HepG2 (cell line): ENCODE results near the gene ZNF79. TPM values are rescaled to one million over a fixed set of nuclear protein-coding genes. Genes with fewer than 3 reads are reported as not detected.
A peak's percentile ranks its signal among the peaks of the same experiment; 100 is the strongest.

Experiments used
- AGO2 ChIP-seq: fragments of 200-400 bp; formaldehyde crosslinking; optimal IDR thresholded peaks from 2 replicates; pipeline ENCODE3; 2017; ENCODE audit warnings: mild to moderate bottlenecking, low read depth, low read length, moderate library complexity
- ARNT ChIP-seq: fragments of 450-650 bp; IDR thresholded peaks from 2 replicates; pipeline ENCODE4 v1.6.1; 2017
- BRD4 ChIP-seq: sonication (generic); formaldehyde crosslinking; IDR thresholded peaks from 2 replicates; pipeline ENCODE4 v1.4.0; 2020; ENCODE audit warnings: missing genetic modification reagents
- ETV6 ChIP-seq: sonication (generic); formaldehyde crosslinking; conservative IDR thresholded peaks from 2 replicates; pipeline ENCODE4 v1.4.0; 2020; ENCODE audit warnings: missing genetic modification reagents
- FOXK2 ChIP-seq: fragments of 450-650 bp; IDR thresholded peaks from 2 replicates; pipeline ENCODE4 v1.6.1; 2016
- IKZF5 ChIP-seq: IDR thresholded peaks from 2 replicates; pipeline ENCODE4 v1.6.1; 2018; ENCODE audit warnings: missing genetic modification reagents, mild to moderate bottlenecking, missing compliant biosample characterization
- KAT2B ChIP-seq: fragments of 150-350 bp; IDR thresholded peaks from 2 replicates; pipeline ENCODE4 v1.6.1; 2014; ENCODE audit warnings: low read depth, low read length, borderline replicate concordance
- KMT2A ChIP-seq: sonication (generic); formaldehyde crosslinking; IDR thresholded peaks from 2 replicates; pipeline ENCODE4 v1.4.0; 2020; ENCODE audit warnings: missing genetic modification reagents
- MAFG ChIP-seq: sonication (generic); formaldehyde crosslinking; IDR thresholded peaks from 2 replicates; pipeline ENCODE4 v1.5.1; 2020; ENCODE audit warnings: mild to moderate bottlenecking, missing genetic modification reagents
- MED8 ChIP-seq: sonication (generic); formaldehyde crosslinking; IDR thresholded peaks from 2 replicates; pipeline ENCODE4 v1.8.1; 2023; ENCODE audit warnings: mild to moderate bottlenecking, missing genetic modification reagents; ENCODE audit not compliant: insufficient replicate concordance
- MEIS2 ChIP-seq: sonication (generic); formaldehyde crosslinking; IDR thresholded peaks from 2 replicates; pipeline ENCODE4 v1.9.0; 2021; ENCODE audit warnings: mild to moderate bottlenecking, missing genetic modification reagents
- MZF1 ChIP-seq: sonication (generic); formaldehyde crosslinking; IDR thresholded peaks from 2 replicates; pipeline ENCODE4 v1.8.1; 2023; ENCODE audit warnings: mild to moderate bottlenecking, missing genetic modification reagents, borderline replicate concordance
- NBN ChIP-seq: fragments of 450-650 bp; conservative IDR thresholded peaks from 2 replicates; pipeline ENCODE4 v1.6.1; 2017
- NFATC3 ChIP-seq: sonication (generic); formaldehyde crosslinking; IDR thresholded peaks from 2 replicates; pipeline ENCODE4 v1.5.1; 2020; ENCODE audit warnings: mild to moderate bottlenecking, missing genetic modification reagents
- NFE2L1 ChIP-seq: sonication (generic); formaldehyde crosslinking; IDR thresholded peaks from 2 replicates; pipeline ENCODE4 v1.4.0; 2020; ENCODE audit warnings: missing genetic modification reagents, mild to moderate bottlenecking, borderline replicate concordance
- RAD21 ChIP-seq: fragments of 450-650 bp; formaldehyde crosslinking; IDR thresholded peaks from 2 replicates; pipeline ENCODE4 v1.5.0; 2020; ENCODE audit warnings: mild to moderate bottlenecking
- RELA ChIP-seq: sonication (generic); formaldehyde crosslinking; IDR thresholded peaks from 2 replicates; pipeline ENCODE4 v1.4.0; 2020; ENCODE audit warnings: missing genetic modification reagents
- SRF ChIP-seq: IDR thresholded peaks from 2 replicates; pipeline ENCODE4 v1.6.1; 2011; ENCODE audit warnings: mild to moderate bottlenecking, low read depth, low read length, moderate library complexity
- TAF1 ChIP-seq: sonication (generic); formaldehyde crosslinking; IDR thresholded peaks from 2 replicates; pipeline ENCODE4 v1.4.0; 2020; ENCODE audit warnings: missing genetic modification reagents
- ZFP37 ChIP-seq: sonication (generic); formaldehyde crosslinking; IDR thresholded peaks from 2 replicates; pipeline ENCODE4 v1.4.0; 2020; ENCODE audit warnings: missing genetic modification reagents, borderline replicate concordance
- ZNF607 ChIP-seq: sonication (generic); formaldehyde crosslinking; IDR thresholded peaks from 2 replicates; pipeline ENCODE4 v1.5.1; 2020; ENCODE audit warnings: missing genetic modification reagents, mild to moderate bottlenecking, borderline replicate concordance
- ZNF674 ChIP-seq: sonication (generic); formaldehyde crosslinking; IDR thresholded peaks from 2 replicates; pipeline ENCODE4 v1.5.0; 2020; ENCODE audit warnings: low read depth, mild to moderate bottlenecking, missing genetic modification reagents
- ZNF777 ChIP-seq: sonication (generic); formaldehyde crosslinking; IDR thresholded peaks from 2 replicates; pipeline ENCODE4 v1.4.0; 2020; ENCODE audit warnings: missing genetic modification reagents
- ZSCAN5A ChIP-seq: sonication (generic); formaldehyde crosslinking; IDR thresholded peaks from 2 replicates; pipeline ENCODE4 v1.8.0; 2022; ENCODE audit warnings: mild to moderate bottlenecking, missing genetic modification reagents, borderline replicate concordance
- polyA plus RNA-seq, 8 experiments: library from polyadenylated mRNA; depleted of rRNA in 3 of 8; stranded (reverse) in 7 of 8; unstranded in 1 of 8; fragments of >200 nt; fragmentation: Illumina TruSeq in 4 of 8; extraction: Trizol in 4 of 8; gene quantifications; 2 replicates each; pipeline versions ENCODE4 v1.2.1 to v1.2.3, GENCODE V29; 2011 to 2016; ENCODE audit warnings: low read depth in 4 of 8, missing spikeins in 1 of 8, mixed read lengths in 1 of 8; ENCODE audit not compliant: insufficient read depth in 1 of 8
- total RNA-seq, 5 experiments: library from RNA; depleted of rRNA; stranded (reverse); fragments of >200 nt; fragmentation: Illumina TruSeq; extraction: Trizol; gene quantifications; 2 replicates each; pipeline ENCODE4 v1.2.3, GENCODE V29; 2016; ENCODE audit warnings: low read depth in 1 of 5
- TF ChIP-seq, protein P1 (sequence below): sonication (generic); IDR thresholded peaks from 2 replicates; pipeline ENCODE4 v1.6.1; 2016; ENCODE audit warnings: low read depth, borderline replicate concordance
- TF ChIP-seq, protein P2 (sequence below): sonication (generic); formaldehyde crosslinking; IDR thresholded peaks from 2 replicates; pipeline ENCODE4 v1.5.1; 2020; ENCODE audit warnings: mild to moderate bottlenecking, missing genetic modification reagents, moderate library complexity
- TF ChIP-seq, protein P3 (sequence below): sonication (generic); formaldehyde crosslinking; IDR thresholded peaks from 2 replicates; pipeline ENCODE4 v1.9.0; 2021; ENCODE audit warnings: missing genetic modification reagents, mild to moderate bottlenecking, borderline replicate concordance
- TF ChIP-seq, protein P4 (sequence below): IDR thresholded peaks from 2 replicates; pipeline ENCODE4 v1.6.1; 2016; ENCODE audit warnings: mild to moderate bottlenecking, missing biosample characterization, missing genetic modification reagents

Gene ZNF79
- total and polyA plus RNA-seq, 2 of the 13 experiments (the other 11 are each of a cell fraction or from before 2014, with no cell fraction given) = 3.7 to 8.1 TPM

DNA sequence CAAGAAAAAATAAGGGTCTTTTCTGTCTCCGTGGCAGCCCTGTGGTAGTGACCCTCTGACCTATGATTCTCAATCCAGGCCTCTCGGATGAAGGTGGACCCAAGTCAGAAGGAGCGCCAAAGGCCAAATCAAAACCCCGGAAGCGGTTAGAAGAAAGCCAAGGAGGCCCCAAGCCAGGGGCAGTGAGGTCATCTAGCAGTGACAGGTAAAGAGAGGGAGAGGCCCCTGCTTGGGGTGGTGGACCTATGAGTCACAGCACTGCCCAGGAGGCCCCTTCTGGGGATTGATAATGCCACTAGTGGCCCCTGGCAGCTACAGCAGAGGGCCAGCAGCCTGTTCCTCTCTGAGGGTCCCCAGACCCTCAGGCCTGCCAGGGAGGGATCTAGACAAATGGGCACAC lies 33.6 kb upstream of the ZNF79 start (continued):
- TF ChIP-seq ZNF607 (CRISPR knock-in tag) (peak; percentile 50; the same call in 1 of the 2 replicates), ZFP37 (CRISPR knock-in tag) (no peak), MAFG (CRISPR knock-in tag) (no peak), ETV6 (CRISPR knock-in tag) (0 out of 2 replicates have a peak, but pooled peaks have one; percentile 32), KMT2A (CRISPR knock-in tag) (peak; percentile 52; the same call in 1 of the 2 replicates), RELA (CRISPR knock-in tag) (no peak), MEIS2 (peak; percentile 97), FOXK2 (no peak), ZNF777 (no peak), KAT2B (no peak), NBN (no peak), MZF1 (CRISPR knock-in tag) (no peak), NFATC3 (CRISPR knock-in tag) (no peak), ZNF674 (CRISPR knock-in tag) (no peak), SRF (no peak), TAF1 (CRISPR knock-in tag) (no peak), RAD21 (no peak), MED8 (CRISPR knock-in tag) (no peak), NFE2L1 (CRISPR knock-in tag) (no peak), ZSCAN5A (no peak), BRD4 (no peak), AGO2 (no peak), IKZF5 (CRISPR knock-in tag) (peak; percentile 92), ARNT (no peak)
- TF ChIP-seq, protein P1, sequence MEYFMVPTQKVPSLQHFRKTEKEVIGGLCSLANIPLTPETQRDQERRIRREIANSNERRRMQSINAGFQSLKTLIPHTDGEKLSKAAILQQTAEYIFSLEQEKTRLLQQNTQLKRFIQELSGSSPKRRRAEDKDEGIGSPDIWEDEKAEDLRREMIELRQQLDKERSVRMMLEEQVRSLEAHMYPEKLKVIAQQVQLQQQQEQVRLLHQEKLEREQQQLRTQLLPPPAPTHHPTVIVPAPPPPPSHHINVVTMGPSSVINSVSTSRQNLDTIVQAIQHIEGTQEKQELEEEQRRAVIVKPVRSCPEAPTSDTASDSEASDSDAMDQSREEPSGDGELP = peak; percentile 42; the same call in 1 of the 2 replicates
- TF ChIP-seq, protein P2, sequence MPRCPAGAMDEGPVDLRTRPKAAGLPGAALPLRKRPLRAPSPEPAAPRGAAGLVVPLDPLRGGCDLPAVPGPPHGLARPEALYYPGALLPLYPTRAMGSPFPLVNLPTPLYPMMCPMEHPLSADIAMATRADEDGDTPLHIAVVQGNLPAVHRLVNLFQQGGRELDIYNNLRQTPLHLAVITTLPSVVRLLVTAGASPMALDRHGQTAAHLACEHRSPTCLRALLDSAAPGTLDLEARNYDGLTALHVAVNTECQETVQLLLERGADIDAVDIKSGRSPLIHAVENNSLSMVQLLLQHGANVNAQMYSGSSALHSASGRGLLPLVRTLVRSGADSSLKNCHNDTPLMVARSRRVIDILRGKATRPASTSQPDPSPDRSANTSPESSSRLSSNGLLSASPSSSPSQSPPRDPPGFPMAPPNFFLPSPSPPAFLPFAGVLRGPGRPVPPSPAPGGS (CRISPR knock-in tag) = no peak
- TF ChIP-seq, protein P3, sequence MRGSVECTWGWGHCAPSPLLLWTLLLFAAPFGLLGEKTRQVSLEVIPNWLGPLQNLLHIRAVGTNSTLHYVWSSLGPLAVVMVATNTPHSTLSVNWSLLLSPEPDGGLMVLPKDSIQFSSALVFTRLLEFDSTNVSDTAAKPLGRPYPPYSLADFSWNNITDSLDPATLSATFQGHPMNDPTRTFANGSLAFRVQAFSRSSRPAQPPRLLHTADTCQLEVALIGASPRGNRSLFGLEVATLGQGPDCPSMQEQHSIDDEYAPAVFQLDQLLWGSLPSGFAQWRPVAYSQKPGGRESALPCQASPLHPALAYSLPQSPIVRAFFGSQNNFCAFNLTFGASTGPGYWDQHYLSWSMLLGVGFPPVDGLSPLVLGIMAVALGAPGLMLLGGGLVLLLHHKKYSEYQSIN (CRISPR knock-in tag) = no peak
- TF ChIP-seq, protein P4, sequence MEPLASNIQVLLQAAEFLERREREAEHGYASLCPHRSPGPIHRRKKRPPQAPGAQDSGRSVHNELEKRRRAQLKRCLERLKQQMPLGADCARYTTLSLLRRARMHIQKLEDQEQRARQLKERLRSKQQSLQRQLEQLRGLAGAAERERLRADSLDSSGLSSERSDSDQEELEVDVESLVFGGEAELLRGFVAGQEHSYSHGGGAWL (CRISPR knock-in tag) = no peak
